HEK293 (cell line): Measurements from ENCODE around the gene ELMO1.

Source experiments
- CTCF ChIA-PET: fragments of 350-600 bp; formaldehyde crosslinking; extraction: SDS; loops from one replicate; lab custom pipeline; 2021; ENCODE audit warnings: antibody characterized with exemption; lab: Yijun Ruan, JAX
- POLR2A ChIA-PET: fragments of 300-600 bp; formaldehyde crosslinking; extraction: SDS; loops from one replicate; lab custom pipeline; 2020; ENCODE audit warnings: antibody characterized with exemption, inconsistent platforms; lab: Yijun Ruan, JAX
- H3K27ac ChIP-seq: fragments of 200-500 bp; sonication (Bioruptor generic); 2 replicates; pipeline ENCODE4 v1.5.1; 2014; ENCODE audit warnings: low read depth, low read length, control low read depth, inconsistent platforms; ENCODE audit errors: extremely low read depth
- H3K36me3 ChIP-seq, 2 experiments: fragments of 200-500 bp in 1 of 2; sonication (Bioruptor generic) in 1 of 2; 1 replicate in 1 of 2; 2 replicates in 1 of 2; pipeline ENCODE4 v1.5.1; 2014 to 2017; ENCODE audit warnings: inconsistent platforms in 2 of 2, low read length in 2 of 2; ENCODE audit not compliant: control insufficient read depth in 2 of 2, insufficient read depth in 1 of 2
- H3K4me1 ChIP-seq: fragments of 200-500 bp; sonication (Bioruptor generic); 2 replicates; pipeline ENCODE4 v1.5.1; 2014; ENCODE audit warnings: mild to moderate bottlenecking, low read length, inconsistent platforms; ENCODE audit not compliant: control insufficient read depth, insufficient read depth
- H3K4me3 ChIP-seq: 2 replicates; pipeline ENCODE4 v1.5.1; 2011; ENCODE audit warnings: low read depth, mild to moderate bottlenecking, control low read depth, low read length, moderate library complexity
- H3K9me3 ChIP-seq: fragments of 200-500 bp; sonication (Bioruptor generic); 2 replicates; pipeline ENCODE4 v1.5.1; 2014; ENCODE audit warnings: low read depth, low read length, inconsistent platforms; ENCODE audit not compliant: control insufficient read depth, insufficient read depth
- GLI4 ChIP-seq: fragments of 450-650 bp; formaldehyde crosslinking; IDR thresholded peaks from 2 replicates; pipeline ENCODE4 v1.5.1; 2016; ENCODE audit warnings: missing biosample characterization, missing genetic modification characterization
- TCF7L2 ChIP-seq: IDR thresholded peaks from 2 replicates; pipeline ENCODE4 v1.6.1; 2011; ENCODE audit warnings: low read depth, mild to moderate bottlenecking, inconsistent platforms, low read length, moderate library complexity, borderline replicate concordance
- TRIM28 ChIP-seq: IDR thresholded peaks from 2 replicates; pipeline ENCODE4 v1.6.1; 2011; ENCODE audit warnings: low read length, control low read depth, borderline replicate concordance
- ZFHX2 ChIP-seq: fragments of 450-650 bp; formaldehyde crosslinking; conservative IDR thresholded peaks from 2 replicates; pipeline ENCODE4 v1.5.1; 2016; ENCODE audit warnings: missing biosample characterization, missing genetic modification characterization
- ZFP3 ChIP-seq: fragments of 450-650 bp; formaldehyde crosslinking; IDR thresholded peaks from 2 replicates; pipeline ENCODE4 v1.5.1; 2016; ENCODE audit warnings: low read depth, missing biosample characterization, missing genetic modification characterization
- ZFP69B ChIP-seq: fragments of 450-650 bp; formaldehyde crosslinking; IDR thresholded peaks from 2 replicates; pipeline ENCODE4 v1.5.1; 2016; ENCODE audit warnings: missing biosample characterization, missing genetic modification characterization
- ZNF16 ChIP-seq: fragments of 450-650 bp; formaldehyde crosslinking; IDR thresholded peaks from 2 replicates; pipeline ENCODE4 v1.5.1; 2016; ENCODE audit warnings: low read depth, missing biosample characterization, missing genetic modification characterization
- ZNF23 ChIP-seq: fragments of 450-650 bp; formaldehyde crosslinking; IDR thresholded peaks from 2 replicates; pipeline ENCODE4 v1.5.1; 2016; ENCODE audit warnings: missing biosample characterization, missing genetic modification characterization, borderline replicate concordance
- ZNF239 ChIP-seq: fragments of 450-650 bp; formaldehyde crosslinking; IDR thresholded peaks from 2 replicates; pipeline ENCODE4 v1.5.1; 2016; ENCODE audit warnings: missing biosample characterization, missing genetic modification characterization
- ZNF302 ChIP-seq: fragments of 450-650 bp; formaldehyde crosslinking; IDR thresholded peaks from 2 replicates; pipeline ENCODE4 v1.5.1; 2016; ENCODE audit warnings: missing biosample characterization, missing genetic modification characterization, low read depth
- ZNF792 ChIP-seq: fragments of 450-650 bp; formaldehyde crosslinking; IDR thresholded peaks from 2 replicates; pipeline ENCODE4 v1.5.1; 2016; ENCODE audit warnings: missing biosample characterization, missing genetic modification characterization
- ZNF830 ChIP-seq: fragments of 450-650 bp; IDR thresholded peaks from 2 replicates; pipeline ENCODE4 v1.5.0; 2018; ENCODE audit warnings: missing biosample characterization, missing genetic modification characterization, low read depth, mild to moderate bottlenecking, moderate library complexity
- ZSCAN16 ChIP-seq: fragments of 450-650 bp; formaldehyde crosslinking; IDR thresholded peaks from 2 replicates; pipeline ENCODE4 v1.5.1; 2016; ENCODE audit warnings: missing biosample characterization, missing genetic modification characterization
- TF ChIP-seq, protein P1 (sequence below): IDR thresholded peaks from 2 replicates; pipeline ENCODE4 v1.6.1; 2011; ENCODE audit warnings: mild to moderate bottlenecking, low read depth, low read length, borderline replicate concordance
- TF ChIP-seq, protein P2 (sequence below): fragments of 450-650 bp; formaldehyde crosslinking; IDR thresholded peaks from 2 replicates; pipeline ENCODE4 v1.5.1; 2016; ENCODE audit warnings: missing biosample characterization, missing genetic modification characterization
- TF ChIP-seq, protein P3 (sequence below): fragments of 450-650 bp; formaldehyde crosslinking; IDR thresholded peaks from 2 replicates; pipeline ENCODE4 v1.5.1; 2016; ENCODE audit warnings: missing biosample characterization, missing genetic modification characterization, borderline replicate concordance
- TF ChIP-seq, protein P4 (sequence below): fragments of 450-650 bp; IDR thresholded peaks from 2 replicates; pipeline ENCODE4 v1.5.1; 2018; ENCODE audit warnings: missing biosample characterization, missing genetic modification characterization
- TF ChIP-seq, protein P5 (sequence below): fragments of 450-650 bp; formaldehyde crosslinking; IDR thresholded peaks from 2 replicates; pipeline ENCODE4 v1.5.1; 2016; ENCODE audit warnings: missing biosample characterization, missing genetic modification characterization
- TF ChIP-seq, protein P6 (sequence below): fragments of 450-650 bp; formaldehyde crosslinking; IDR thresholded peaks from 2 replicates; pipeline ENCODE4 v1.5.1; 2017; ENCODE audit warnings: missing biosample characterization, mild to moderate bottlenecking, missing genetic modification characterization, moderate library complexity
- TF ChIP-seq, protein P7 (sequence below): fragments of 450-650 bp; formaldehyde crosslinking; IDR thresholded peaks from 2 replicates; pipeline ENCODE4 v1.5.1; 2017; ENCODE audit warnings: missing biosample characterization, missing genetic modification characterization
- TF ChIP-seq, protein P8 (sequence below): fragments of 450-650 bp; formaldehyde crosslinking; IDR thresholded peaks from 2 replicates; pipeline ENCODE4; 2016; ENCODE audit warnings: missing biosample characterization, missing genetic modification characterization

Gene ELMO1

DNA sequence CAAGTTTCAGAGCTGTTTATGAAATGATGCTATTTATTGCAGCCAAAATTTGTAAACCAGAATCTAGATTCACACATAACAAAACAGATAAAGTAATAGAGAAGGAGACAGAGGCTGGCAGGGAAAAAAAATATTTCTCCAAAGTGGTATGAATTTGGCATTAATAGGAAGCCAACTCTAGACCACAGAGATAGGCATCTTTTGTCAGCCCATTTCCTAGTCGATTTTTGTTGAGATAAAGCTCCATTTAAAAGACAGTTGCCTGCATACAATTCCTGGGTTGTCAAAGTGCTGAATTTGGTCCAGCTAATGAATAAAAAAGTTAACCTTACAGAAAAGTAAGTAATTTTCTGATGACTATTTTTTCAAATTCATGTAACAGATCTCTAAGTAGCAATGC lies 219.3 kb downstream of the ELMO1 start (continued):
- TF ChIP-seq ZNF792 (tag by site-specific recombination) (no peak), GLI4 (tag by site-specific recombination) (no peak), ZNF302 (tag by site-specific recombination) (no peak)
- TF ChIP-seq, protein P1, sequence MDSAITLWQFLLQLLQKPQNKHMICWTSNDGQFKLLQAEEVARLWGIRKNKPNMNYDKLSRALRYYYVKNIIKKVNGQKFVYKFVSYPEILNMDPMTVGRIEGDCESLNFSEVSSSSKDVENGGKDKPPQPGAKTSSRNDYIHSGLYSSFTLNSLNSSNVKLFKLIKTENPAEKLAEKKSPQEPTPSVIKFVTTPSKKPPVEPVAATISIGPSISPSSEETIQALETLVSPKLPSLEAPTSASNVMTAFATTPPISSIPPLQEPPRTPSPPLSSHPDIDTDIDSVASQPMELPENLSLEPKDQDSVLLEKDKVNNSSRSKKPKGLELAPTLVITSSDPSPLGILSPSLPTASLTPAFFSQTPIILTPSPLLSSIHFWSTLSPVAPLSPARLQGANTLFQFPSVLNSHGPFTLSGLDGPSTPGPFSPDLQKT = no peak
- TF ChIP-seq, protein P2, sequence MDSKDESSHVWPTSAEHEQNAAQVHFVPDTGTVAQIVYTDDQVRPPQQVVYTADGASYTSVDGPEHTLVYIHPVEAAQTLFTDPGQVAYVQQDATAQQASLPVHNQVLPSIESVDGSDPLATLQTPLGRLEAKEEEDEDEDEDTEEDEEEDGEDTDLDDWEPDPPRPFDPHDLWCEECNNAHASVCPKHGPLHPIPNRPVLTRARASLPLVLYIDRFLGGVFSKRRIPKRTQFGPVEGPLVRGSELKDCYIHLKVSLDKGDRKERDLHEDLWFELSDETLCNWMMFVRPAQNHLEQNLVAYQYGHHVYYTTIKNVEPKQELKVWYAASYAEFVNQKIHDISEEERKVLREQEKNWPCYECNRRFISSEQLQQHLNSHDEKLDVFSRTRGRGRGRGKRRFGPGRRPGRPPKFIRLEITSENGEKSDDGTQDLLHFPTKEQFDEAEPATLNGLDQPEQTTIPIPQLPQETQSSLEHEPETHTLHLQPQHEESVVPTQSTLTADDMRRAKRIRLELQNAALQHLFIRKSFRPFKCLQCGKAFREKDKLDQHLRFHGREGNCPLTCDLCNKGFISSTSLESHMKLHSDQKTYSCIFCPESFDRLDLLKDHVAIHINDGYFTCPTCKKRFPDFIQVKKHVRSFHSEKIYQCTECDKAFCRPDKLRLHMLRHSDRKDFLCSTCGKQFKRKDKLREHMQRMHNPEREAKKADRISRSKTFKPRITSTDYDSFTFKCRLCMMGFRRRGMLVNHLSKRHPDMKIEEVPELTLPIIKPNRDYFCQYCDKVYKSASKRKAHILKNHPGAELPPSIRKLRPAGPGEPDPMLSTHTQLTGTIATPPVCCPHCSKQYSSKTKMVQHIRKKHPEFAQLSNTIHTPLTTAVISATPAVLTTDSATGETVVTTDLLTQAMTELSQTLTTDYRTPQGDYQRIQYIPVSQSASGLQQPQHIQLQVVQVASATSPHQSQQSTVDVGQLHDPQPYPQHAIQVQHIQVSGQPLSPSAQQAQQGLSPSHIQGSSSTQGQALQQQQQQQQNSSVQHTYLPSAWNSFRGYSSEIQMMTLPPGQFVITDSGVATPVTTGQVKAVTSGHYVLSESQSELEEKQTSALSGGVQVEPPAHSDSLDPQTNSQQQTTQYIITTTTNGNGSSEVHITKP (tag by site-specific recombination) = no peak
- TF ChIP-seq, protein P3, sequence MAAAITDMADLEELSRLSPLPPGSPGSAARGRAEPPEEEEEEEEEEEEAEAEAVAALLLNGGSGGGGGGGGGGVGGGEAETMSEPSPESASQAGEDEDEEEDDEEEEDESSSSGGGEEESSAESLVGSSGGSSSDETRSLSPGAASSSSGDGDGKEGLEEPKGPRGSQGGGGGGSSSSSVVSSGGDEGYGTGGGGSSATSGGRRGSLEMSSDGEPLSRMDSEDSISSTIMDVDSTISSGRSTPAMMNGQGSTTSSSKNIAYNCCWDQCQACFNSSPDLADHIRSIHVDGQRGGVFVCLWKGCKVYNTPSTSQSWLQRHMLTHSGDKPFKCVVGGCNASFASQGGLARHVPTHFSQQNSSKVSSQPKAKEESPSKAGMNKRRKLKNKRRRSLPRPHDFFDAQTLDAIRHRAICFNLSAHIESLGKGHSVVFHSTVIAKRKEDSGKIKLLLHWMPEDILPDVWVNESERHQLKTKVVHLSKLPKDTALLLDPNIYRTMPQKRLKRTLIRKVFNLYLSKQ (tag by site-specific recombination) = no peak
- TF ChIP-seq, protein P4, sequence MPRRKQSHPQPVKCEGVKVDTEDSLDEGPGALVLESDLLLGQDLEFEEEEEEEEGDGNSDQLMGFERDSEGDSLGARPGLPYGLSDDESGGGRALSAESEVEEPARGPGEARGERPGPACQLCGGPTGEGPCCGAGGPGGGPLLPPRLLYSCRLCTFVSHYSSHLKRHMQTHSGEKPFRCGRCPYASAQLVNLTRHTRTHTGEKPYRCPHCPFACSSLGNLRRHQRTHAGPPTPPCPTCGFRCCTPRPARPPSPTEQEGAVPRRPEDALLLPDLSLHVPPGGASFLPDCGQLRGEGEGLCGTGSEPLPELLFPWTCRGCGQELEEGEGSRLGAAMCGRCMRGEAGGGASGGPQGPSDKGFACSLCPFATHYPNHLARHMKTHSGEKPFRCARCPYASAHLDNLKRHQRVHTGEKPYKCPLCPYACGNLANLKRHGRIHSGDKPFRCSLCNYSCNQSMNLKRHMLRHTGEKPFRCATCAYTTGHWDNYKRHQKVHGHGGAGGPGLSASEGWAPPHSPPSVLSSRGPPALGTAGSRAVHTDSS (tag by site-specific recombination) = no peak
- TF ChIP-seq, protein P5, sequence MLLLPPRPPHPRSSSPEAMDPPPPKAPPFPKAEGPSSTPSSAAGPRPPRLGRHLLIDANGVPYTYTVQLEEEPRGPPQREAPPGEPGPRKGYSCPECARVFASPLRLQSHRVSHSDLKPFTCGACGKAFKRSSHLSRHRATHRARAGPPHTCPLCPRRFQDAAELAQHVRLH = no peak
- TF ChIP-seq, protein P6, sequence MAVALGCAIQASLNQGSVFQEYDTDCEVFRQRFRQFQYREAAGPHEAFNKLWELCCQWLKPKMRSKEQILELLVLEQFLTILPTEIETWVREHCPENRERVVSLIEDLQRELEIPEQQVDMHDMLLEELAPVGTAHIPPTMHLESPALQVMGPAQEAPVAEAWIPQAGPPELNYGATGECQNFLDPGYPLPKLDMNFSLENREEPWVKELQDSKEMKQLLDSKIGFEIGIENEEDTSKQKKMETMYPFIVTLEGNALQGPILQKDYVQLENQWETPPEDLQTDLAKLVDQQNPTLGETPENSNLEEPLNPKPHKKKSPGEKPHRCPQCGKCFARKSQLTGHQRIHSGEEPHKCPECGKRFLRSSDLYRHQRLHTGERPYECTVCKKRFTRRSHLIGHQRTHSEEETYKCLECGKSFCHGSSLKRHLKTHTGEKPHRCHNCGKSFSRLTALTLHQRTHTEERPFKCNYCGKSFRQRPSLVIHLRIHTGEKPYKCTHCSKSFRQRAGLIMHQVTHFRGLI (tag by site-specific recombination) = no peak

DNA sequence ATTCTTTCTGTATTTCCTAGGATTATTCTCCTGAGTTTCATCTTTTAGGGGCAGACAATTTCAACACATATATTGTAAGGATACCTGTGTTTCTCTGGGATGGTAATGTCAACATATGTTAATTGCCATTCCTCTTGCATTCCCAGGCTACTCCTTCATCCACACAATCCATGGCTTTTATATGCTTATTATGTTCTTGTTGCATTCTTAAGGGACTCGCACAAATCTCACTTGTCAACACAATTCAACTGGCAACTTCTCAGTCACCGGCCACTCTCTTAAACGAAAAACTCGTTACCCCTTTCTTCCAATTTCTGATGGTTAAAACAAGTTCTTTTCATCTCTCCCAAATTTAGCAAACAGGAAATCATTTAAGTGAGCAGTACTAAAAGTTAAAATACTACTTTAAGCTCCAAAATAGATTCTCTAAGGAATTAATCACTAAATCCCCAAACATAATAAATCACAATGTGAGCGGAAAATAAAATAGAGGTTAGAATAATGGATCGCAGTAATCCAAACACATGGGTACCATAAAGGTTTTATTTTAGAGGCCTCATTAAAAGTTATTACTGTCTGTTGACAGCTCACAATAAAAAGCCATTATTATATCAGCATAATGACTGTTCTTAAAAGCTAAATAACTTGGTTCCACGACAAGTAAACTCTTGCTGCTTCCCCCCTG lies 223.2 kb downstream of the ELMO1 start:
- Histone ChIP-seq H3K27ac (no peak overlapping the region), H3K4me3 (no peak overlapping the region), H3K36me3 (no peaks in the 10 kb centered on the region), H3K4me1 (no peaks in the 10 kb centered on the region), H3K9me3 (no peaks in the 10 kb centered on the region)
- ChIA-PET CTCF (interaction anchor here (0.6 to 1.0 kb wide), 4 partner anchors 11 to 1141 kb away, joined by 3 read pairs; no protein-coding TSS in a partner anchor), POLR2A (no interaction called here)
- TF ChIP-seq ZFHX2 (tag by site-specific recombination) (no peak), ZNF239 (tag by site-specific recombination) (no peak), ZFP69B (tag by site-specific recombination) (no peak), TCF7L2 (peak; percentile 57; the same call in 1 of the 2 replicates), ZSCAN16 (no peak), ZFP3 (tag by site-specific recombination) (no peak), ZNF16 (tag by site-specific recombination) (no peak), ZNF23 (tag by site-specific recombination) (no peak), TRIM28 (no peak), ZNF830 (tag by site-specific recombination) (no peak)
- TF ChIP-seq, protein P7, sequence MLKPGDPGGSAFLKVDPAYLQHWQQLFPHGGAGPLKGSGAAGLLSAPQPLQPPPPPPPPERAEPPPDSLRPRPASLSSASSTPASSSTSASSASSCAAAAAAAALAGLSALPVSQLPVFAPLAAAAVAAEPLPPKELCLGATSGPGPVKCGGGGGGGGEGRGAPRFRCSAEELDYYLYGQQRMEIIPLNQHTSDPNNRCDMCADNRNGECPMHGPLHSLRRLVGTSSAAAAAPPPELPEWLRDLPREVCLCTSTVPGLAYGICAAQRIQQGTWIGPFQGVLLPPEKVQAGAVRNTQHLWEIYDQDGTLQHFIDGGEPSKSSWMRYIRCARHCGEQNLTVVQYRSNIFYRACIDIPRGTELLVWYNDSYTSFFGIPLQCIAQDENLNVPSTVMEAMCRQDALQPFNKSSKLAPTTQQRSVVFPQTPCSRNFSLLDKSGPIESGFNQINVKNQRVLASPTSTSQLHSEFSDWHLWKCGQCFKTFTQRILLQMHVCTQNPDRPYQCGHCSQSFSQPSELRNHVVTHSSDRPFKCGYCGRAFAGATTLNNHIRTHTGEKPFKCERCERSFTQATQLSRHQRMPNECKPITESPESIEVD (tag by site-specific recombination) = peak; percentile 42; the same call in 1 of the 2 replicates
- TF ChIP-seq, protein P8, sequence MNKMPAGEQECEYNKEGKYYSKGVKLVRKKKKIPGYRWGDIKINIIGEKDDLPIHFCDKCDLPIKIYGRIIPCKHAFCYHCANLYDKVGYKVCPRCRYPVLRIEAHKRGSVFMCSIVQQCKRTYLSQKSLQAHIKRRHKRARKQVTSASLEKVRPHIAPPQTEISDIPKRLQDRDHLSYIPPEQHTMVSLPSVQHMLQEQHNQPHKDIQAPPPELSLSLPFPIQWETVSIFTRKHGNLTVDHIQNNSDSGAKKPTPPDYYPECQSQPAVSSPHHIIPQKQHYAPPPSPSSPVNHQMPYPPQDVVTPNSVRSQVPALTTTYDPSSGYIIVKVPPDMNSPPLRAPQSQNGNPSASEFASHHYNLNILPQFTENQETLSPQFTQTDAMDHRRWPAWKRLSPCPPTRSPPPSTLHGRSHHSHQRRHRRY (tag by site-specific recombination) = no peak
